HG02588 (cell line): ENCODE results near the gene PRDM13.

ENCODE experiments used
- ATAC-seq: cut with Tn5 transposase; IDR thresholded peaks from one replicate; pipeline ENCODE4 v1.9.1; 2021; ENCODE audit warnings: mild to moderate bottlenecking, moderate library complexity; ENCODE audit not compliant: unreplicated experiment

PRDM13 gene

DNA sequence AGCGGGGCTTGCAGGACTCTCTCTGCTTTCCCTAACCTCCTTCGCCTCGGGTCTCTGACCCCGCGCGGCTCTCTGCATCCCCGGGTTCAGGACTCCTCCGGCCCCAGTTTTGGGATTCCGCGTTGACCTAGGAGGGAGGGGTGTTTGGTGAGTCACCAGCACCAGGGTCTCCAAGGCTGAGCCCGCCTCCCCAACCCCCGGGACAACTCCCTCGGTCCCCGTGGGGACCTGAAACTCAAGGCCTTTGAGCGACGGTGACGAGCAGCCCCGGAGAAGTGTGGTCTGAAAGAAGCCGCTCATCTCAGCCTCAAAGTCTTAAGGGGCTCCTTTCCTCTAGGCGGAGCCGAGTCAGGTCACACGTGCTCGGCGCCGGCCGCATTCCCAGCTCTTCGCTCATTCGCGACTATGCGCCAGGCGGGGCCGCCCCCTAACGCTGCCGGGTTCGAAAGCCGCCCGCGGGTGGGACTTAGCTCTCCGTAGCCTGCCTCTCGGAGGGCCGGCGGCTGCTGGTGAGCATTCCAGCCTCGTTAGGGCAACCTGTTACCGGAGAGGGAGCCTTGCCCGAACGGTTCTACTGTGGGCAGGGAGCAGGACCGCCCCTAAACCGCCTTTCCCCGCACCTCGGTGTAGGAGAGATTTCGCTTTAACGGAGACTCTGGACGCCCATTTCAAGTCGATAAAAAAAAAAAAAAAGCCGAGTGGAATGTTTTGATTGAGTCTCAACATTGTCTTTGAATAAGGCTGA, 3.0 kb upstream of the PRDM13 start:
- peak; percentile 34 for ATAC-seq

DNA sequence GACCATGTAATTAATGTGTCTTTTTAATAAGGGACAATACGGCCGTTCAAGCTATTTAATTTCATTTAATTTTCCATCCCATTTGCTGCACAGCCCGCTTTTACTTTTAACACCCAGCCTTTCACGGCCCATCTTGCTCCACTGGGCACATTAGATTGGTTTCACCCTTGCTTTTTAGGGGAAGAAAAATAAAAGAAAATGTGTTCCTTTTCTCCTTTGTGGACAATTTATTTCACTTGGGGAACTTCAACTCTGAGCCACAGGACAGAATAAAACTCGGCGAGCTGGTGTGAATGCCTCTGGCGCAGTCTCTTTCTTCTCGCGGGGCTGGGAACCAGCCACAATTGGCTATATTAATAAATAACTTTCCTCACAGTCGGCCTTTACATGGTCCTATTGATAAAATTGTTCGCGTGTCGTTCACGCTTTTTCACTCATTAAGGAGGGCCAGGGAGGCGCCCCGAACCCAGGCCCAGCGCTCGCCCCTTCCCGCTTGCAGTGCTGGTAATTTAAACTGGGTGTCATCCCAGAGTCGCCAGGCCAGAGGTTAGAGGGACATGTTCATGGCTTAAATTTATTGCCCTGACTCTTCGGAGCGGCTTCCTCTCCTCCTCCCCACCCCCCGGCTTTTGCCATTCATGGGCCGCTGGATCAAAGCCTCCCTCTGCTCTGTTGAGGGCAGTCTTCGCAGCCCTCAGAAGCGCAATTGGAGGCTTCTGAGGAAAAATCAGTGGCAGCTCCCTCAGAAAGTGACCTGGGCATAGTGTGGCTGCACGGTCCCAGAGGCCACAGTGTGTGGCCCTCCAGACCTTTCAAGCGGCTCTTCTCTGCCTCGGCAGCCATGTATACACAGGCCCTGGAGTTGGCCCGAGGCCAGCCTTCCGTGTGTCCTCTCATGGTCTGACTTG, 2.2 kb upstream of the PRDM13 start:
- no peak for ATAC-seq

DNA sequence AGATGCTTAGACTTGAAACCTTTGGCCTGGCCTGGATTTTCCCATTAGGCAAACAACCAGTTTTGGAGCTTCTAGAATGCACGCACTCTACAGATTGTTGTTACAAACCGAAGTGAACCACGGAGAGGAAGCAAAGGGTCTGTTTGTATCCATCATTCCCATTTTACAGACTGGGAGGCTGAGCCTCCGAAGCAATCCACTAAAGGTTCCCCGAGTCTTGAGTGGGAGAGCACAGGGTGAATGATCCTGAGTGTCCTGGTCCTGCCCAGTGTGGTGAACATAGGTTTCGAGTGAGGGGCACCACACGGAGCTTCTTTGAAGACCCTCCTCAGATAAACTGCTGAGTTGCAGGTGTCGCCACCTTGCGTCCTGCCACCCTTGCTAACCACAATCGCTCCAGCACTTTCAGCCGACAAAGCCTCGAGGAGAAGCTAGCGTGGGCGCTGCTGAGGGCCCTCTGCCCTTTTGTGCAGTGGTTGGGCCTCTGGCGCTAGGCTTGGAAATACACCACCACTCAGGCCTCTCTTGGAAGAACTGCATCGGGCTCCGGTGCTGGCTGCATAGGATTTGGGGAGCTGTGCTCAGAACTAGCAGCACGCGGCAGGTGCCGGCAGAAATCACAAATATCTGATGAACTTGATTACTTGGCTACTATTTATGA, 1.4 kb upstream of the PRDM13 start:
- ATAC-seq = no peak

GRCh38 chr6:99605911-99606655, 550 bp upstream of the PRDM13 start:
- ATAC-seq = no peak

GRCh38 chr6:99607416-99608036, 893 bp downstream of the PRDM13 start:
- no peak for ATAC-seq

DNA sequence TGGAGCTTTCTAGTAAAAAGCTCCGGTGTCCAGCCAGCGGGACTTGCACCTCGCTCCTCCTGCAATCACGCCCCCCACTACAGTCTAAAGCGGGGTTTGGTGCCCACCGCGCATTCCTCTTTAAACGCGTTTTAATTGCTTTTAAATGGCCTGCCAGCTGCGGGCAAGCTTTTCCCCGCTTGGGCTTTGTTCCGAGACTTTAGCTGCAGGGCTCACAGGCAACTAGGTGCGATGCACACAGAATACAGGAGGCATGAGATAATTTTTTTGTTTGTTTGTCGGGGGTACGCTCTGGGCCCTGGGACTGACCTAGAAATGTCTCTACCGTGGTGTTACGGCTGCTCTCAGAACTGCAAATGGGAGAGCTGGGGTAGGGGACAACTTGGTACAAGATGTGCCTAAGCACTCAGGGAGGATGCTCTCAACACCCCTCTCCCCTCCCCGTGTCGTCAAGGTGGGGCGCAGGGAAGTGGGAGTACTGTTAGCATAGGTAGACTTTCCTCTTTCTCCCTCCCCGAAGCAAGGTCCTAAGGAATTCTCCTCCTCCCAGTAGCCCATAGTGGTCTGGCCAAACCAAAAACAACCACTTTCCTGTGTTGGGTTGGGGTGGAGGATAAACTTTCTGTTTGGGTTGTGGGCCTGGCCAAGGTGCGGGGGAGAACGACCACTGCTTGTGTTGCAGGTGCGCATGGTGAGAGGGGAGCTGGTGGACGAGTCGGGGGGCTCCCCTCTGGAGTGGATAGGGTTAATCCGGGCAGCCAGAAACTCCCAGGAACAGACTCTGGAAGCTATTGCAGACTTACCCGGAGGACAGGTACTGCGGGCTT, 1.6 kb downstream of the PRDM13 start:
- no peak for ATAC-seq

- no peak for ATAC-seq
Measured at GRCh38 chr6:99608886-99609482, 2.4 kb downstream of the PRDM13 start.

GRCh38 chr6:99609905-99610489, 3.4 kb downstream of the PRDM13 start:
- ATAC-seq = no peak

DNA sequence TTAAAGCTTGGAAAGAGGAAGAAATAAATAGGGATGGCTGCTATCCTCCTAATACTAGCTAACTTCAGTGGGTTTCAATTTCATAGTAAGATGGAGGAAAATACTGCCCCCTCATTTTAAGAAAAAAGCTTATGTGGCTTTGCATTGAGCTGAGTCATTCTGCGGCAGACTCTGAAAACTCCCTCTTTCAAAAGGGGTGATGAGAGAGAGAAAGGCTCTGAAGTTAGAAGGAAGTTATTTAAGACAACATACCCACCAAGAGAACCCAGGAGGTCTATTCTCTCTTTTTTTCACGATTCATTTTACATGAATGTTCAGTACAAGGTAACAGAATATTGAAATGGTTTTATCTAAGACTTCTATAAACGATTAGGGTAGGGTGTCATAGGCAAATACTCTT, 4.5 kb downstream of the PRDM13 start:
- peak; percentile 49 for ATAC-seq

GRCh38 chr6:99612551-99613408, 6.1 kb downstream of the PRDM13 start:
- peak; percentile 1 for ATAC-seq

DNA sequence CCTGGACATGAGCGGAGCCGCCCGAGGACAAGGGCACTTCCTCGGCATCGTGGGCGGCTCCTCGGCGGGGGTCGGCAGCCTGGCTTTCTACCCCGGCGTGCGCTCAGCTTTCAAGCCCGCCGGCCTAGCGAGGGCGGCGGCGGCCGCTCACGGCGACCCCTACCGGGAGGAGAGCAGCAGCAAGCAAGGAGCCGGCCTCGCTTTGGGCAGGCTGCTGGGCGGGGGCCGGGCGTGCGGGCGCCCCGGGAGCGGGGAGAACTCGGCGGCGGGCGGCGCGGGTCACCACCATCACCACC, 6.7 kb downstream of the PRDM13 start:
- ATAC-seq = peak; percentile 56

DNA sequence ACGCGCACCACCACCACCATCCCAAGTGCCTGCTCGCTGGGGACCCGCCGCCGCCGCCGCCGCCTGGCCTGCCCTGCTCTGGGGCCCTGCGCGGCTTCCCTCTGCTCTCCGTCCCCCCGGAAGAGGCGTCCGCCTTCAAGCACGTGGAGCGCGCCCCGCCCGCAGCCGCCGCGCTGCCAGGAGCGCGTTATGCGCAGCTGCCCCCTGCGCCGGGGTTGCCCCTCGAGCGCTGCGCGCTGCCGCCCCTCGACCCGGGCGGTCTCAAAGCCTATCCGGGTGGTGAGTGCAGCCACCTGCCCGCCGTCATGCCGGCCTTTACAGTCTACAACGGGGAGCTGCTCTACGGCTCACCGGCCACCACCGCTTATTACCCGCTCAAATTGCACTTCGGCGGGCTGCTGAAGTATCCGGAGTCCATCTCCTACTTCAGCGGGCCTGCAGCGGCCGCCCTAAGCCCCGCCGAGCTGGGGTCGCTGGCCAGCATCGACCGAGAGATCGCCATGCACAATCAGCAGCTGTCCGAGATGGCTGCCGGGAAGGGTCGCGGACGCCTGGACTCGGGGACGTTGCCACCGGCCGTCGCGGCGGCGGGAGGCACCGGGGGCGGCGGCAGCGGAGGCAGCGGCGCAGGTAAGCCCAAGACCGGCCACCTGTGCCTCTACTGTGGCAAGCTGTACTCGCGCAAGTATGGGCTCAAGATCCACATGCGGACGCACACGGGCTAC, 7.2 kb downstream of the PRDM13 start:
- ATAC-seq = peak; percentile 54

- ATAC-seq = no peak
Measured at GRCh38 chr6:99614430-99615186, 8.0 kb downstream of the PRDM13 start.

GRCh38 chr6:99617131-99617530, 10.5 kb downstream of the PRDM13 start:
- no peak for ATAC-seq

- ATAC-seq = no peak
Measured at GRCh38 chr6:99618649-99619408, 12.2 kb downstream of the PRDM13 start.

- ATAC-seq = no peak
Measured at GRCh38 chr6:99619409-99619762, 12.8 kb downstream of the PRDM13 start.
